Measurements from ENCODE around the gene SEPTIN10.
"Not testable (repeated sequence)": the region's sequence is repeated elsewhere in the genome, so short reads cannot be mapped to it uniquely, and the experiment has no call there.

- TF ChIP-seq CTCF (conservative IDR thresholded peaks at IDR 0.05); EZH2 (IDR thresholded peaks at IDR 0.05; ENCODE audit: low read depth): not testable (repeated sequence)
These were observed 14.6 kb upstream of the SEPTIN10 start for GRCh38 chr2:109628321-109628720.
